Stimulated activated CD8-positive, alpha-beta memory T cell treated with anti-CD3 and anti-CD28 coated beads, Interleukin-2, amount 100 ng/mL, for 1 hour (primary cell): ENCODE data around the gene CHST11.

Experiments
- DNase-seq, 2 donors: peaks; one replicate each; pipeline ENCODE4 v3.0.0-alpha.2; 2020; ENCODE audit warnings: low read depth in 2 of 2

The CHST11 gene

GRCh38 chr12:104583301-104583700, 126.6 kb downstream of the CHST11 start:
- DNase-seq, result no peak

GRCh38 chr12:104585448-104586055, 128.8 kb downstream of the CHST11 start:
- DNase-seq, result no peak

GRCh38 chr12:104586351-104586919, 129.7 kb downstream of the CHST11 start:
- no peak for DNase-seq

GRCh38 chr12:104588047-104588920, 131.5 kb downstream of the CHST11 start:
- no peak for DNase-seq

GRCh38 chr12:104588921-104589590, 132.3 kb downstream of the CHST11 start:
- DNase-seq, result no peak

GRCh38 chr12:104590022-104590421, 133.3 kb downstream of the CHST11 start:
- DNase-seq, result no peak

GRCh38 chr12:104591257-104591885, 134.6 kb downstream of the CHST11 start:
- no peak for DNase-seq

GRCh38 chr12:104593482-104593881, 136.7 kb downstream of the CHST11 start:
- DNase-seq, result no peak

- no peak for DNase-seq
These were observed 139.5 kb downstream of the CHST11 start for GRCh38 chr12:104596134-104596799.

GRCh38 chr12:104596898-104597843, 140.4 kb downstream of the CHST11 start:
- DNase-seq, result no peak

GRCh38 chr12:104598342-104599271, 141.9 kb downstream of the CHST11 start:
- DNase-seq, result no peak

- no peak for DNase-seq
These were observed 142.7 kb downstream of the CHST11 start for GRCh38 chr12:104599272-104600035.

- DNase-seq, result no peak
These were observed 143.4 kb downstream of the CHST11 start for GRCh38 chr12:104600036-104600712.

GRCh38 chr12:104600790-104601739, 144.3 kb downstream of the CHST11 start:
- no peak for DNase-seq

- no peak for DNase-seq
These were observed 145.7 kb downstream of the CHST11 start for GRCh38 chr12:104602406-104602805.

- no peak for DNase-seq
These were observed 146.1 kb downstream of the CHST11 start for GRCh38 chr12:104602896-104603295.
